Loucy (cell line): ENCODE data around the gene CKM.

Experiments
- H2AFZ ChIP-seq: fragments of 200-600 bp; sonication (generic); 2 replicates; pipeline ENCODE4 v1.6.0; 2016; ENCODE audit warnings: antibody characterized with exemption, mild to moderate bottlenecking, low read length, moderate library complexity
- H3F3A ChIP-seq: fragments of 200-600 bp; 2 replicates; pipeline ENCODE4 v1.6.0; 2016; ENCODE audit warnings: antibody characterized with exemption, low read depth, mild to moderate bottlenecking
- H3K27me3 ChIP-seq: fragments of 200-600 bp; sonication (generic); 2 replicates; pipeline ENCODE4 v1.6.1; 2014; ENCODE audit warnings: low read length, mild to moderate bottlenecking; ENCODE audit not compliant: insufficient read depth, poor library complexity, severe bottlenecking
- H3K36me3 ChIP-seq: fragments of 200-600 bp; sonication (generic); 2 replicates; pipeline ENCODE4 v1.6.1; 2016; ENCODE audit warnings: low read length; ENCODE audit not compliant: insufficient read depth
- H3K4me1 ChIP-seq: fragments of 200-600 bp; sonication (generic); 2 replicates; pipeline ENCODE4 v1.5.1; 2014; ENCODE audit warnings: low read length, mild to moderate bottlenecking; ENCODE audit not compliant: insufficient read depth, poor library complexity, severe bottlenecking
- H3K4me2 ChIP-seq: fragments of 200-600 bp; sonication (generic); 2 replicates; pipeline ENCODE4 v1.6.0; 2014; ENCODE audit warnings: antibody characterized with exemption, low read length, low read depth, mild to moderate bottlenecking; ENCODE audit not compliant: poor library complexity, severe bottlenecking
- H3K4me3 ChIP-seq: fragments of 200-600 bp; sonication (generic); 2 replicates; pipeline ENCODE4 v1.5.1; 2014; ENCODE audit warnings: low read length, mild to moderate bottlenecking, mixed read lengths; ENCODE audit not compliant: poor library complexity, severe bottlenecking
- H3K79me2 ChIP-seq: fragments of 200-600 bp; sonication (generic); 2 replicates; pipeline ENCODE4 v1.6.1; 2014; ENCODE audit warnings: low read length; ENCODE audit not compliant: insufficient read depth
- H3K9ac ChIP-seq: fragments of 200-600 bp; sonication (generic); 2 replicates; pipeline ENCODE4 v1.6.0; 2014; ENCODE audit warnings: mild to moderate bottlenecking, low read depth, low read length, moderate library complexity; ENCODE audit not compliant: poor library complexity, severe bottlenecking
- H3K9me2 ChIP-seq: fragments of 200-600 bp; sonication (generic); replicated peaks from 2 replicates; pipeline ENCODE4 v1.6.1; 2016; ENCODE audit warnings: low read depth, low read length, mixed read lengths
- H3K9me3 ChIP-seq: fragments of 200-600 bp; sonication (generic); 2 replicates; pipeline ENCODE4 v1.6.1; 2014; ENCODE audit warnings: mild to moderate bottlenecking, antibody characterized with exemption, low read length, low read depth; ENCODE audit not compliant: insufficient read depth
- H4K20me1 ChIP-seq: fragments of 200-600 bp; sonication (generic); 2 replicates; pipeline ENCODE4 v1.6.0; 2014; ENCODE audit warnings: antibody characterized with exemption, low read length, mild to moderate bottlenecking; ENCODE audit not compliant: insufficient read depth, poor library complexity, severe bottlenecking
- CTCF ChIP-seq: fragments of 200-600 bp; sonication (generic); conservative IDR thresholded peaks from 2 replicates; pipeline ENCODE4 v1.5.1; 2014; ENCODE audit warnings: mild to moderate bottlenecking, antibody characterized with exemption, low read length
- EZH2phosphoT487 ChIP-seq: fragments of 200-600 bp; IDR thresholded peaks from 2 replicates; pipeline ENCODE4 v1.6.1; 2018; ENCODE audit warnings: antibody characterized with exemption, mild to moderate bottlenecking, moderate library complexity, borderline replicate concordance

The CKM gene

GRCh38 chr19:45295873-45296272 lies 26.8 kb downstream of the CKM start:
- no peaks in the 10 kb centered on the region for H3K9me2 ChIP-seq
- H3F3A ChIP-seq: no peaks in the 10 kb centered on the region
- H2AFZ ChIP-seq: no peak overlapping the region
- H3K4me3 ChIP-seq: no peak overlapping the region
- no peaks in the 10 kb centered on the region for H3K79me2 ChIP-seq
- H3K27me3 ChIP-seq: no peaks in the 10 kb centered on the region
- H4K20me1 ChIP-seq: no peaks in the 10 kb centered on the region
- TF ChIP-seq CTCF (no peak), EZH2phosphoT487 (no peak)
- no peaks in the 10 kb centered on the region for H3K9me3 ChIP-seq
- peaks cover 10% of the 10 kb centered on the region; the same call in 1 of the 2 replicates for H3K36me3 ChIP-seq
- H3K4me1 ChIP-seq: no peaks in the 10 kb centered on the region
- no peak overlapping the region for H3K9ac ChIP-seq
- no peak overlapping the region for H3K4me2 ChIP-seq

- Histone ChIP-seq H3K4me2 (no peak overlapping the region), H2AFZ (no peak overlapping the region), H3K9me2 (no peaks in the 10 kb centered on the region), H3F3A (no peaks in the 10 kb centered on the region), H3K9me3 (no peaks in the 10 kb centered on the region), H3K4me3 (no peak overlapping the region), H3K27me3 (no peaks in the 10 kb centered on the region), H3K36me3 (peaks cover 10% of the 10 kb centered on the region; the same call in 1 of the 2 replicates), H3K9ac (no peak overlapping the region), H4K20me1 (no peaks in the 10 kb centered on the region), H3K79me2 (no peaks in the 10 kb centered on the region), H3K4me1 (no peaks in the 10 kb centered on the region)
- TF ChIP-seq CTCF: no peak
- no peak for TF ChIP-seq EZH2phosphoT487
Measured at GRCh38 chr19:45294291-45295029, 28.2 kb downstream of the CKM start.

GRCh38 chr19:45293682-45294081 lies 29.0 kb downstream of the CKM start:
- H3K4me1 ChIP-seq: no peaks in the 10 kb centered on the region
- H4K20me1 ChIP-seq: no peaks in the 10 kb centered on the region
- H3F3A ChIP-seq: no peaks in the 10 kb centered on the region
- no peak overlapping the region for H2AFZ ChIP-seq
- no peaks in the 10 kb centered on the region for H3K27me3 ChIP-seq
- H3K9me2 ChIP-seq: no peaks in the 10 kb centered on the region
- no peaks in the 10 kb centered on the region for H3K9me3 ChIP-seq
- peaks cover 10% of the 10 kb centered on the region; the same call in 1 of the 2 replicates for H3K36me3 ChIP-seq
- H3K9ac ChIP-seq: no peak overlapping the region
- no peak for TF ChIP-seq EZH2phosphoT487
- TF ChIP-seq CTCF: no peak
- no peak overlapping the region for H3K4me2 ChIP-seq
- H3K4me3 ChIP-seq: no peak overlapping the region
- H3K79me2 ChIP-seq: no peaks in the 10 kb centered on the region
